ENCODE measurements around the gene SARDH. TPM values are rescaled to one million over a fixed set of nuclear protein-coding genes. Genes with fewer than 3 reads are reported as not detected.

SARDH gene
- total RNA-seq, 1 experiment from 2014 or later = 5.6 TPM

GRCh38 chr9:133726401-133727276 lies 11.5 kb downstream of the SARDH start:
- H4K20me1 ChIP-seq (ENCODE audit: insufficient read depth) = no peaks in the 10 kb centered on the region
- POLR2A ChIA-PET = no interaction called here
- H3K27me3 ChIP-seq (ENCODE audit: insufficient read depth, low read length) = 0 out of 2 replicates have a peak, but pooled peaks cover 12% of the 10 kb centered on the region
- no peak overlapping the region for H3K27ac ChIP-seq (ENCODE audit: low read depth, low read length)
- intact Hi-C loops (cut with micrococcal nuclease) = loop anchor here (1.0 to 5.0 kb wide), 4 partner anchors 193 to 320 kb away; partner anchors contain the start of gene VAV2
- H3K36me3 ChIP-seq (ENCODE audit: control insufficient read depth in 1 of 2, insufficient read depth in 2 of 2, low read length in 2 of 2) = no peaks in the 10 kb centered on the region
- TF ChIP-seq FOSL1 (IDR thresholded peaks at IDR 0.05; ENCODE audit: low read depth) (no peak), CTCF (IDR thresholded peaks at IDR 0.05 in 2 of 3, conservative IDR thresholded peaks at IDR 0.05 in 1 of 3; ENCODE audit: borderline replicate concordance in 1 of 3, insufficient read depth in 1 of 3, low read depth in 2 of 3, low read length in 2 of 3) (peak; percentile 61 to 76 (median 74)), EZH2phosphoT487 (IDR thresholded peaks at IDR 0.05; ENCODE audit: borderline replicate concordance) (no peak), YY1 (IDR thresholded peaks at IDR 0.05; ENCODE audit: extremely low read depth, insufficient replicate concordance, low read depth, low read length) (no peak), CBX3 (IDR thresholded peaks at IDR 0.05; ENCODE audit: low read depth) (no peak), RAD21 (IDR thresholded peaks at IDR 0.05; ENCODE audit: low read depth) (peak; percentile 86), ZBTB33 (IDR thresholded peaks at IDR 0.05; ENCODE audit: extremely low read depth, insufficient replicate concordance, low read length) (no peak)
- H2AFZ ChIP-seq (ENCODE audit: low read depth, low read length, poor library complexity, severe bottlenecking) = no peak overlapping the region
- no peak overlapping the region for H3K4me2 ChIP-seq (ENCODE audit: low read length)
- peaks cover 0 to 5% of the 10 kb centered on the region in 2 experiments; a peak in 2 of 4 replicates for H3K4me1 ChIP-seq (ENCODE audit: control insufficient read depth in 1 of 2, insufficient read depth in 2 of 2, low read length in 2 of 2)
- H3K4me3 ChIP-seq (replicated peaks in 1 of 2; ENCODE audit: low read depth in 1 of 2, low read length in 2 of 2) = no peak overlapping the region
- no peak overlapping the region for H3K9ac ChIP-seq (ENCODE audit: low read length)
- DNase-seq (ENCODE audit: low read depth, low spot score) (peak; percentile 38), ATAC-seq (peak; percentile 87)
- RAD21 ChIA-PET (ENCODE audit: low non-redundant PET in 1 of 2, low total read pairs in 2 of 2, uncharacterized antibody in 2 of 2, unreplicated experiment in 2 of 2) = interaction anchor here in 1 of 2 experiments (0.7 kb wide), 1 partner anchor 61 kb away, joined by 3 read pairs; no protein-coding TSS in a partner anchor
- no peaks in the 10 kb centered on the region for H3K9me2 ChIP-seq (ENCODE audit: insufficient read depth)
- no peaks in the 10 kb centered on the region for H3K9me3 ChIP-seq (ENCODE audit: control insufficient read depth in 1 of 2, insufficient read depth in 1 of 2, low read depth in 1 of 2, low read length in 2 of 2)
- no peaks in the 10 kb centered on the region for H3K79me2 ChIP-seq (ENCODE audit: insufficient read depth, low read length)
- no TSS peak for BruUV-seq (replicated peaks)
- CTCF ChIA-PET = interaction anchor here (0.7 to 2.7 kb wide), 7 partner anchors 16 to 269 kb away, joined by 3 to 14 read pairs (median 5); partner anchors contain the start of gene ADAMTSL2

Measured in HCT116 (cell line).